ENCODE results near the gene ITGA2B. TPM values are rescaled to one million over a fixed set of nuclear protein-coding genes. Genes with fewer than 3 reads are reported as not detected.
"Not testable (repeated sequence)": the region's sequence is repeated elsewhere in the genome, so short reads cannot be mapped to it uniquely, and the experiment has no call there.

The ITGA2B gene
- total RNA-seq, 2 donors from 2014 or later: 1.8 to 6.8 TPM

DNA sequence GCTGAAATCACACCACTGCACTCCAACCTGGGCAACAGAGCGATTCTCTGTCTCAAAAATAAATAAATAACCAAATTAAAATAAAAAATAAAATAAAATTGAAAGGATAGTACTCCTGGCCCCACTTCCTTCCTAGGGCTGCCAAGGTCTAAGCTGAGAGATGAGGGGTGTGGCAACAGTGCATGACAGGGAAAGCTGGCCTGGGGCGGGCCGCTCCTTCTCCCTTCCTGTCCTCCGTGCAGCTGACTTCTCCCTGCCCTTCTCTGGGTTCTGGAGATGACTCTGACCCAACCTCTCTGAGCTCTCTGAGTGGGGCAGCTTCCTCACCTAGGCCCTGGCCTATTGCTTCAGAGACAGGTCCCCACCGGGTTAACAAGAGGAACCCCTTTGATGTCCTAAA, 56.1 kb downstream of the ITGA2B start:
- ATAC-seq (no peak), DNase-seq (ENCODE audit: low spot score) (no peak)
- Mint-ChIP-seq H3K36me3 (no peaks in the 10 kb centered on the region), H3K9me3 (no peaks in the 10 kb centered on the region), H3K4me1 (ENCODE audit: low read depth in 2 of 2) (peaks cover 0 to 5% of the 10 kb centered on the region in 2 donors), H3K27ac (no peak overlapping the region), H3K4me3 (no peak overlapping the region), H3K27me3 (no peaks in the 10 kb centered on the region)

DNA sequence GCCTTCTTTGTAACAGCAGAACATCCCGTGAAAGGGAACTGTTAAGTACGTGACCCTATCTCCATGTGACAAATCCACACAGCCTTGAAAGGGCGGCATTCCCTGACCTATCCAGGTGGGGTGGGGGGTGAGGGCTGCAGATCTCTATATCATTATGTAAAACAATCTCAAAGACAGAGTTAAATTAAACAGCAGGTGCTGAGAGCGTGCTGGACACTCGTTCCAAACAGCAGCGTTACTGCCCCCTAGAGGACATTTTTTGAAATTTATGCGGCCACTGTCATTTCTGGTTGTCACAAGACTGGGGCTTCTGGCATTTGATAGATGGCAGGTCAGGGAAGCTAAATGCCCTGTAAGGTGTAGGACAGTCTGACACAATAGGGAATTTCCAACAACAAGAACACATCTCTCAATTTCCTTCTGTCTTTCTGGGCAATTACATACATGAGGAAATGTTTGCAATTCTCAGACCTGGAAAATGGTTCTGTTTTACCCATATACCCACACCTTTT, 58.1 kb downstream of the ITGA2B start:
- H3K9me3 Mint-ChIP-seq: no peaks in the 10 kb centered on the region
- H3K4me1 Mint-ChIP-seq (ENCODE audit: low read depth in 2 of 2): peaks cover 0 to 9% of the 10 kb centered on the region in 2 donors
- no peaks in the 10 kb centered on the region for H3K27me3 Mint-ChIP-seq
- ATAC-seq: peak in 1 of 2 donors; percentile 45
- no peak overlapping the region for H3K4me3 Mint-ChIP-seq
- peak; percentile 82 for DNase-seq (ENCODE audit: low spot score)
- H3K27ac Mint-ChIP-seq: no peak overlapping the region
- H3K36me3 Mint-ChIP-seq: no peaks in the 10 kb centered on the region

GRCh38 chr17:44330263-44330662, 59.2 kb downstream of the ITGA2B start:
- ATAC-seq; DNase-seq (ENCODE audit: low spot score); H3K9me3 Mint-ChIP-seq; H3K36me3 Mint-ChIP-seq; H3K27me3 Mint-ChIP-seq; H3K4me3 Mint-ChIP-seq; H3K27ac Mint-ChIP-seq: not testable (repeated sequence)
- peaks cover 0 to 14% of the 10 kb centered on the region in 2 donors for H3K4me1 Mint-ChIP-seq (ENCODE audit: low read depth in 2 of 2)

- H3K36me3 Mint-ChIP-seq; H3K4me3 Mint-ChIP-seq; ATAC-seq; H3K27me3 Mint-ChIP-seq; H3K9me3 Mint-ChIP-seq; DNase-seq (ENCODE audit: low spot score); H3K27ac Mint-ChIP-seq: not testable (repeated sequence)
- H3K4me1 Mint-ChIP-seq (ENCODE audit: low read depth in 2 of 2): peaks cover 0 to 18% of the 10 kb centered on the region in 2 donors
Observed at GRCh38 chr17:44329516-44329915, 59.9 kb downstream of the ITGA2B start.

- H3K27ac Mint-ChIP-seq: no peak overlapping the region
- no peaks in the 10 kb centered on the region for H3K9me3 Mint-ChIP-seq
- no peak for ATAC-seq
- H3K4me1 Mint-ChIP-seq (ENCODE audit: low read depth in 2 of 2): peaks cover 6 to 21% of the 10 kb centered on the region in 2 donors
- H3K27me3 Mint-ChIP-seq: no peaks in the 10 kb centered on the region
- no peaks in the 10 kb centered on the region for H3K36me3 Mint-ChIP-seq
- peak overlapping the region; percentile 49 for H3K4me3 Mint-ChIP-seq
- no peak for DNase-seq (ENCODE audit: low spot score)
Observed at GRCh38 chr17:44327715-44328449, 61.6 kb downstream of the ITGA2B start.

DNA sequence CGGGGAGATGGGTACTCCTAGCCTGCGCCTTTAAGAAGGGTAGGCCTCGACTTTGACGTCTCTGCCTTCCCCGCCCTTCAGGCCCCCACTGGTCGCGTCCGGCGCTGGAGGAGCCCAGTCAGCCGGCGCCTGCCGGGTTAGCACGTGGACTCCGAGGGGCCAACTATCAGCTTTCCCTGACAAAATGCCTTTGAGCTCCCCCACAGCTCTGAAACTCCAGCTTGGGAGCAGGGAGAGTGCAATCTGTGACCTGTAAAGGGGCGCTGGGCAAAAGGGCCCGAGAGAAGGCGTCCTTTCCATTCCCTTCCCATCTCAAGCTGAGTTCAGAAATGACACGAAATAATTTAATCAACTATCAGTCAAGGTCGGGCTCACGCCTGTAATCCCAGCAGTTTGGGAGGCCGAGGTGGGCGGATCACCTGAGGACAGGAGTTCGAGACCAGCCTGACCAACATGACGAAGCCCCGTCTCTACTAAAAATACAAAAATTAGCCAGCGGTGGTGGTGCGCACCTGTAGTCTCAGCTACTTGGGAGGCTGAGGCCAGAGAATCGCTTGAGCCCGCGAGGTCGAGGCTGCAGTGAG, 62.5 kb downstream of the ITGA2B start:
- H3K4me3 Mint-ChIP-seq: peak overlapping the region; percentile 90
- no peaks in the 10 kb centered on the region for H3K36me3 Mint-ChIP-seq
- peaks cover 6 to 21% of the 10 kb centered on the region in 2 donors for H3K4me1 Mint-ChIP-seq (ENCODE audit: low read depth in 2 of 2)
- peak; percentile 96 for DNase-seq (ENCODE audit: low spot score)
- no peaks in the 10 kb centered on the region for H3K9me3 Mint-ChIP-seq
- ATAC-seq: peak; percentile 84 to 87
- H3K27me3 Mint-ChIP-seq: no peaks in the 10 kb centered on the region
- H3K27ac Mint-ChIP-seq: peak overlapping the region; percentile 89 to 96

DNA sequence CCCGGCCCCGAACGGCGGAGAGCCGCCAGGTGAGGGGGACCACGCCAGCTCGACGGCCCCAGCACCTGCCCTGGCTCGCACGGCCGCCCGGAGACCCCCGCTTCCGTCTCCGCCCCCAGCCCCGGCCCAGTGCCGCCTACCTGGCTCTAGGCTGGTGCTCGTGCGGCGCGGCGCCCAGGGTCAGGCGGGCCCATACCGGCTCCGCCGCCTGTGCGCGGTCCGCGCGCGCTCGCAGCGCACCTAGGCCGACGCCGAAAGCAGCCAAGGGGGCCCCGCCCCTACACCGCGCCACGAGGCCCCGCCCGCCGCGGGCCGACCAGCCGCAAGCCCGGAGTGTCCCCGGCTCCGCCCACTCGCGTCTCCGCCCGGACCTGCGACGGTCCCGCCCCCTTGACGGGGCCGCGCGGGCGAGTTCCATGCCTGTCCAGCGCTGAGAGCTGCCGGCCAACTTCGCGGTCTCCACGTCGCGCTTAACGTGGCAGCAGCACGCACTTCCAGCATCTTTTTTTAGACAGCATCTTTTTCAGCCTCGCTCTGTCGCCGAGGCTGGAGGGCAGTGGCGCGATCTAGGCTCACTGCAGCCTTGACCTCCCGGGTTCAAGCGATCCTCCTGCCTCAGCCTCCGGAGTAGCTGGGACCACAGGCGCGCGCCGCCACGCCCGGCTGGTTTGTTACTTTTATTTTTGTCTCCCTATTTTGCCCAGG, 64.7 kb downstream of the ITGA2B start, which contains the start of gene SLC25A39:
Gene SLC25A39 (minus strand): TSS at position 253 of the 705 bp plus-strand sequence. CDS start 1,261 bp downstream, outside the sequence.
- ATAC-seq (peak; percentile 92), DNase-seq (ENCODE audit: low spot score) (peak; percentile 97)
- H3K27ac Mint-ChIP-seq: peak within 1 kb of the TSS; percentile 89 to 96
- H3K4me1 Mint-ChIP-seq (ENCODE audit: low read depth in 2 of 2): peaks cover 6 to 16% of the 10 kb centered on the region in 2 donors
- H3K36me3 Mint-ChIP-seq: no peaks in the 10 kb centered on the region
- no peaks in the 10 kb centered on the region for H3K27me3 Mint-ChIP-seq
- no peaks in the 10 kb centered on the region for H3K9me3 Mint-ChIP-seq
- peak within 1 kb of the TSS; percentile 90 for H3K4me3 Mint-ChIP-seq

DNA sequence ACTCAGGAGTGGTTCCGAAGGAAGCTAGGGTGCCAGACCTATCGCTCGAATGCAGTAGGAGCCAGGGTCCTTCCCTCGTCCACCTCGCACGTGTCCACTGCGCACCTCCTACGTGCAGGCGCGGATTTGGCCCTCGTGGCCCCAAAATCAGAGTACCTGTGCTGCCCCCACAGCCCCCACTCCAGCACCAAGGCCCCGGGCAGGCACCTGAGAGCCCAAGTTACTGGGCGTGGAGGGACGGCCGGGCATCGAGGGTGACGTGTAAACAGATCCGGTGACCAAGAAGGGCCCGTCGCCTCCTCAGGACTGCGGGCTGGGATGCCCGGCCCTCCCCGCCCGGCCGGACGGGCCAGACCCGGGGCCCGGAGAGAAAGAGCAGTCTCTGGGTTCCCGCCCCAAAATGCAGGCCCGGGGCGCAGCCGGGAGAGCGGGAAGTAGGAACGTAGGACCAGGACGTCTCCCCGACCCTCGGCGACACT, 65.3 kb downstream of the ITGA2B start:
- Mint-ChIP-seq H3K9me3 (no peaks in the 10 kb centered on the region), H3K27me3 (no peaks in the 10 kb centered on the region), H3K4me1 (ENCODE audit: low read depth in 2 of 2) (peaks cover 6 to 18% of the 10 kb centered on the region in 2 donors), H3K4me3 (peak overlapping the region; percentile 81), H3K27ac (peak overlapping the region in 1 of 2 donors; percentile 62), H3K36me3 (peaks cover 4% of the 10 kb centered on the region)
- DNase-seq (ENCODE audit: low spot score): peak; percentile 60
- ATAC-seq: no peak

DNA sequence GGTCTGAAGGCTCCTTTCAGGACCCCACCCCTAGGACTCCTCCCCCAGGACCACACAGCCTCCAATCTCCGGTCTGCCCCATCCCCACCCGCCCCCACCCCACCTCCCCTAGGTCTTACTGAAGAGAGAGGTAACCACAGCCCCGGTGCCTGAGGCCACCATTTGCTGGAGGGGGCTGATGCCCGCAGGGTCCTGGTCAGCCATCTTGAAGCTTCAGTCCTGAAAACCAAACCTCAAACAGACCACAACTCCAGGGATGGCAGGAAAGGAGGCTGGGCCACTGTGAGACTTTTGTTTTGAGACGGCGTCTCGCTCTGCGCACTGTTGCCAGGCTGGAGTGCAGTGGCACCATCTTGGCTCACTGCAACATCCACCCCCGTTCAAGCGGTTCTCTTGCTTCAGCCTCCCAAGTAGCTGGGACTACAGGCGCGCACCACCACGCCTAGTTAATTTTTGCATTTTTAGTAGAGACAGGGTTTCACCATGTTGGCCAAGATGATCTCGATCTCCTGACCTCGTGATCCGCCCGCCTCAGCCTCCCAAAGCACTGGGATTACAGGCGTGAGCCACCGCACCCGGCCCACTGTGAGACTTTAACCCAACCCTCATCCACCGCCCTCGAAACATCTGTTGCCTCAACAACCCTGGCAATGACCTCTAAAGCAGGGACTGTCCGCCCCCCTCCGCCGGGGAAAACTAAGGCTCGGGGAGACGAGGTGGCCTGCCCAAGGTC, 65.9 kb downstream of the ITGA2B start:
- Mint-ChIP-seq H3K4me1 (ENCODE audit: low read depth in 2 of 2) (peaks cover 6 to 18% of the 10 kb centered on the region in 2 donors), H3K9me3 (no peaks in the 10 kb centered on the region), H3K4me3 (peak overlapping the region; percentile 81), H3K36me3 (peaks cover 4% of the 10 kb centered on the region), H3K27me3 (no peaks in the 10 kb centered on the region), H3K27ac (peak overlapping the region in 1 of 2 donors; percentile 62)
- ATAC-seq: no peak
- DNase-seq (ENCODE audit: low spot score): peak; percentile 53

DNA sequence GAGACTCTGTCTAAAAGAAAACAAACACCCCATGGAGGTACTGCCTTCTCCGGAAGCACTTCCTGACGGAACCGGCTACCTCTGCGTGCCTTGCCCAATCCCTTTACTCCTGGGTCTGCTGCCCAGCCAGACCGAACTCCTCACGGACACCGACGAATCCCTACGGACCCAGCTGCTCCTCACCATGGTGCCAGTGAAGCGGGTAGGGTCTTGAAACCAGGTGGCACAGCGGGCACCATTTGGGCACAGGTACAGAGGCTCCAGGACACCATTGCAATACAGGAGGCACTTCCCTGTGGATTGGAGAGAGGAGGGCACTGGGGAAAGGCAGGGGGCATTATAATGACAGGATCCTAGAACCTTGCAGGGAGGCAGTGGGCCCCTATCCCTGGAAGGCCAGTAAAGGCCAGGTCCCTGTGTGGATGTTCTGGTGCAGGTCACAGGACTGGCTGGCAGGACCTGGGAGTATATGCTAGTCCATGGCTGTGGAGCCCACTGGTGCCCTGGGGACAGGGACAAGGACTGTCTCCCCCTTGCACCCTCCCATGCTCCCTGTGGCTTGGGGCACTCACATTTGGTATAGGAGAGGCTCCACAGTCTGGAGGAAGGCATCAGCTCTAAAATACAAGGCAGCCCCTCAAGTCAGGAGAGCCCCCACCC, 67.1 kb downstream of the ITGA2B start:
- Mint-ChIP-seq H3K27ac (no peak overlapping the region), H3K27me3 (peaks cover 3 to 5% of the 10 kb centered on the region in 2 donors), H3K4me3 (no peak overlapping the region), H3K9me3 (no peaks in the 10 kb centered on the region), H3K4me1 (ENCODE audit: low read depth in 2 of 2) (peaks cover 9 to 20% of the 10 kb centered on the region in 2 donors), H3K36me3 (peaks cover 4% of the 10 kb centered on the region)
- DNase-seq (ENCODE audit: low spot score) (peak; percentile 47), ATAC-seq (no peak)

Measured in natural killer cell treated with Interleukin-12 subunit alpha and Interleukin-12 subunit beta and Interleukin-15 and Interleukin-18, amount 100 ng/mL, for 72 hours (primary cell).